SK-N-SH (cell line): ENCODE results near the gene RASA1. TPM values are rescaled to one million over a fixed set of nuclear protein-coding genes. Genes with fewer than 3 reads are reported as not detected.

Experiments
- CTCF ChIA-PET: fragments of 300-600, 350-600 bp; formaldehyde crosslinking; extraction: SDS; loops from one replicate; lab custom pipeline; 2021; lab: Yijun Ruan, JAX
- POLR2A ChIA-PET: fragments of 350-600 bp; sonication (Branson Sonifier 250); formaldehyde crosslinking; extraction: SDS; loops from one replicate; lab custom pipeline; 2020; ENCODE audit warnings: antibody characterized with exemption, inconsistent platforms; lab: Yijun Ruan, JAX
- DNase-seq: peaks from one replicate; pipeline ENCODE4 v3.0.0; 2012
- H2AFZ ChIP-seq: fragments of 200-600 bp; sonication (generic); 2 replicates; pipeline ENCODE4 v1.8.1; 2016; ENCODE audit warnings: antibody characterized with exemption, mild to moderate bottlenecking, low read depth
- H3F3A ChIP-seq: fragments of 200-600 bp; sonication (generic); replicated peaks from 2 replicates; pipeline ENCODE3; 2016; ENCODE audit warnings: antibody characterized with exemption, mild to moderate bottlenecking; ENCODE audit not compliant: insufficient read depth
- H3K27ac ChIP-seq, 2 experiments: fragments of 200-500 bp in 1 of 2; fragments of 200-600 bp in 1 of 2; sonication (Bioruptor generic) in 1 of 2; sonication (generic), shearing (Covaris generic) in 1 of 2; 2 replicates each; pipeline versions ENCODE4 v1.5.1 to v1.6.1; 2014 to 2016; ENCODE audit warnings: low read depth in 2 of 2, inconsistent platforms in 1 of 2, low read length in 1 of 2, mild to moderate bottlenecking in 1 of 2, mixed read lengths in 1 of 2
- H3K27me3 ChIP-seq: fragments of 200-600 bp; sonication (generic), shearing (Covaris generic); 2 replicates; pipeline ENCODE4 v1.6.1; 2016; ENCODE audit warnings: mixed run types; ENCODE audit not compliant: insufficient read depth
- H3K36me3 ChIP-seq, 2 experiments: fragments of 200-500 bp in 1 of 2; fragments of 200-600 bp in 1 of 2; sonication (Bioruptor generic) in 1 of 2; sonication (generic) in 1 of 2; replicated peaks in 1 of 2; 2 replicates each; pipeline versions ENCODE3 to v1.5.1; 2014 to 2016; ENCODE audit warnings: low read length in 1 of 2, mild to moderate bottlenecking in 1 of 2; ENCODE audit not compliant: insufficient read depth in 2 of 2, control insufficient read depth in 1 of 2
- H3K4me1 ChIP-seq, 2 experiments: fragments of 200-500 bp in 1 of 2; fragments of 200-600 bp in 1 of 2; sonication (Bioruptor generic) in 1 of 2; sonication (generic), shearing (Covaris generic) in 1 of 2; 2 replicates each; pipeline versions ENCODE4 v1.5.1 to v1.6.1; 2014 to 2016; ENCODE audit warnings: low read depth in 1 of 2, low read length in 1 of 2, mixed run types in 1 of 2; ENCODE audit not compliant: insufficient read depth in 2 of 2, control insufficient read depth in 1 of 2
- H3K4me2 ChIP-seq: fragments of 200-600 bp; sonication (generic), shearing (Covaris generic); 2 replicates; pipeline ENCODE4 v1.6.1; 2017; ENCODE audit warnings: mixed run types
- H3K4me3 ChIP-seq, 2 experiments: fragments of 200-500 bp in 1 of 2; fragments of 200-600 bp in 1 of 2; sonication (Bioruptor generic) in 1 of 2; sonication (generic), shearing (Covaris generic) in 1 of 2; 2 replicates each; pipeline versions ENCODE4 v1.5.1 to v1.8.1; 2014 to 2016; ENCODE audit warnings: low read depth in 2 of 2, inconsistent platforms in 1 of 2, low read length in 1 of 2, mild to moderate bottlenecking in 1 of 2, mixed read lengths in 1 of 2, moderate library complexity in 1 of 2
- H3K79me2 ChIP-seq: fragments of 200-600 bp; sonication (generic); 2 replicates; pipeline ENCODE4 v1.8.1; 2017; ENCODE audit warnings: mild to moderate bottlenecking; ENCODE audit not compliant: insufficient read depth
- H3K9ac ChIP-seq: fragments of 200-600 bp; sonication (generic); 2 replicates; pipeline ENCODE4 v1.6.1; 2017; ENCODE audit warnings: mixed run types
- H3K9me2 ChIP-seq: fragments of 200-600 bp; sonication (generic); 2 replicates; pipeline ENCODE4 v1.6.1; 2017; ENCODE audit warnings: mixed run types
- H3K9me3 ChIP-seq: fragments of 200-600 bp; sonication (generic); 2 replicates; pipeline ENCODE4 v1.6.1; 2017; ENCODE audit warnings: mixed run types, mild to moderate bottlenecking, moderate library complexity
- H4K20me1 ChIP-seq: fragments of 200-600 bp; sonication (generic); 2 replicates; pipeline ENCODE4 v1.6.1; 2017; ENCODE audit warnings: mild to moderate bottlenecking, mixed run types; ENCODE audit not compliant: insufficient read depth
- CHD2 ChIP-seq: fragments of 150-350 bp; IDR thresholded peaks from 2 replicates; pipeline ENCODE4 v1.6.1; 2018; ENCODE audit warnings: low read length; ENCODE audit not compliant: partially characterized antibody
- ELF1 ChIP-seq: IDR thresholded peaks from 2 replicates; pipeline ENCODE4 v1.4.0; 2012
- EP300 ChIP-seq, 2 experiments: IDR thresholded peaks; 2 replicates each; pipeline versions ENCODE4 v1.4.0 to v1.6.1; 2012; ENCODE audit warnings: borderline replicate concordance in 1 of 2, low read depth in 1 of 2, low read length in 1 of 2
- FOXJ3 ChIP-seq: sonication (generic); formaldehyde crosslinking; IDR thresholded peaks from 2 replicates; pipeline ENCODE4 v1.5.1; 2020; ENCODE audit warnings: mild to moderate bottlenecking, missing genetic modification reagents
- IRF3 ChIP-seq: fragments of 150-350 bp; IDR thresholded peaks from 2 replicates; pipeline ENCODE4 v1.6.1; 2016; ENCODE audit warnings: mild to moderate bottlenecking, low read depth, low read length
- JUND ChIP-seq: IDR thresholded peaks from 2 replicates; pipeline ENCODE4 v1.4.0; 2012
- MEF2A ChIP-seq: IDR thresholded peaks from 2 replicates; pipeline ENCODE4 v1.4.0; 2012; ENCODE audit warnings: low read depth, borderline replicate concordance
- NFIC ChIP-seq: IDR thresholded peaks from 2 replicates; pipeline ENCODE4 v1.4.0; 2012; ENCODE audit warnings: borderline replicate concordance
- RCOR1 ChIP-seq: fragments of 150-350 bp; IDR thresholded peaks from 2 replicates; pipeline ENCODE4 v1.6.1; 2017; ENCODE audit warnings: antibody characterized with exemption, low read length
- REST ChIP-seq: IDR thresholded peaks from 2 replicates; pipeline ENCODE4 v1.6.1; 2012; ENCODE audit warnings: mild to moderate bottlenecking, low read depth, low read length, moderate library complexity
- RFX5 ChIP-seq: IDR thresholded peaks from 2 replicates; pipeline ENCODE4 v1.6.1; 2012; ENCODE audit warnings: mild to moderate bottlenecking, improper control_type of control experiment, low read length
- RXRA ChIP-seq: IDR thresholded peaks from 2 replicates; pipeline ENCODE4 v1.4.0; 2012; ENCODE audit warnings: low read depth, mild to moderate bottlenecking, borderline replicate concordance
- YY1 ChIP-seq: IDR thresholded peaks from 2 replicates; pipeline ENCODE4 v1.4.0; 2012; ENCODE audit warnings: low read depth, mild to moderate bottlenecking
- WGBS: methylation state at CpG from one replicate; pipeline ENCODE4 v1.1.6; 2017; ENCODE audit warnings: low lambda C conversion rate; 5-methylcytosine and 5-hydroxymethylcytosine counted together
- polyA plus RNA-seq, 3 experiments: library from polyadenylated mRNA; depleted of rRNA; stranded (reverse); fragments of >200 nt; gene quantifications; 2 replicates each; pipeline ENCODE4 v1.2.3, GENCODE V29; 2012
- TF ChIP-seq, protein P1 (sequence below): IDR thresholded peaks from 2 replicates; pipeline ENCODE4 v1.4.0; 2012; ENCODE audit warnings: low read depth, borderline replicate concordance
- TF ChIP-seq, protein P2 (sequence below): fragments of 200-600 bp; sonication (generic); IDR thresholded peaks from 2 replicates; pipeline ENCODE4 v1.6.1; 2017; ENCODE audit warnings: antibody characterized with exemption, mild to moderate bottlenecking, moderate library complexity
- TF ChIP-seq, protein P3 (sequence below): IDR thresholded peaks from 2 replicates; pipeline ENCODE4 v1.4.0; 2012; ENCODE audit warnings: low read depth, borderline replicate concordance

RASA1 gene
- polyA plus RNA-seq, 1 of the 3 experiments (the other 2 are of a cell fraction): 49.1 TPM

DNA sequence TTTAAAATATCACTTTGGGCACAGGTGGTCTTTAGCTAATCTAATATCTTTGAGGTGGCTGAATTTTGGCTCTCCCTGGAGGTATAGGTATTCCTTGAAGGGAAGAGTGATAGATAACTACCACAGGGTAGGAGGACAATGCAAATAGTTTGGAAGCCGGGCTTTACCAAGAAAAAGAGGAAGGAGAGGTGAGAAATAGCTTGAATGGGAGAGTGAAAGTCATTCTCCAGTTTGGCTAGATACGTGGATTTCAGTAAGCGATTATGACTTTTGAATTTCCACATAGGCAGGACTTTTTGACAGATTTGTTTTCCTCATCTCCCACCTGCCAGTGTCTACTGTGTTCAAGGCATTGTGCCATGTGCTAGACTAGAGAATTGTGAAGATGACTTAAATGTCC is 45.5 kb downstream of the RASA1 start:
- Histone ChIP-seq H3K27me3 (no peaks in the 10 kb centered on the region), H3K36me3 (peaks cover 0 to 17% of the 10 kb centered on the region in 2 experiments), H3K4me1 (peaks cover 5 to 21% of the 10 kb centered on the region in 2 experiments; a peak in 2 of 4 replicates), H3F3A (peaks cover 4% of the 10 kb centered on the region), H3K9ac (no peak overlapping the region), H3K4me3 (no peak overlapping the region), H3K9me2 (no peaks in the 10 kb centered on the region), H3K4me2 (no peak overlapping the region), H3K27ac (no peak overlapping the region), H3K9me3 (no peaks in the 10 kb centered on the region), H4K20me1 (peaks cover 70% of the 10 kb centered on the region), H2AFZ (no peak overlapping the region), H3K79me2 (peaks cover 100% of the 10 kb centered on the region)
- TF ChIP-seq FOXJ3 (CRISPR knock-in tag) (no peak), REST (no peak), NFIC (no peak), EP300 (IDR thresholded peaks at IDR 0.05; ENCODE audit: borderline replicate concordance in 1 of 2, low read depth in 1 of 2, low read length in 1 of 2) (no peak), ELF1 (no peak), RXRA (no peak), YY1 (no peak), JUND (no peak), MEF2A (no peak), RFX5 (no peak), CHD2 (no peak), RCOR1 (no peak), IRF3 (no peak)
- TF ChIP-seq, protein P1, sequence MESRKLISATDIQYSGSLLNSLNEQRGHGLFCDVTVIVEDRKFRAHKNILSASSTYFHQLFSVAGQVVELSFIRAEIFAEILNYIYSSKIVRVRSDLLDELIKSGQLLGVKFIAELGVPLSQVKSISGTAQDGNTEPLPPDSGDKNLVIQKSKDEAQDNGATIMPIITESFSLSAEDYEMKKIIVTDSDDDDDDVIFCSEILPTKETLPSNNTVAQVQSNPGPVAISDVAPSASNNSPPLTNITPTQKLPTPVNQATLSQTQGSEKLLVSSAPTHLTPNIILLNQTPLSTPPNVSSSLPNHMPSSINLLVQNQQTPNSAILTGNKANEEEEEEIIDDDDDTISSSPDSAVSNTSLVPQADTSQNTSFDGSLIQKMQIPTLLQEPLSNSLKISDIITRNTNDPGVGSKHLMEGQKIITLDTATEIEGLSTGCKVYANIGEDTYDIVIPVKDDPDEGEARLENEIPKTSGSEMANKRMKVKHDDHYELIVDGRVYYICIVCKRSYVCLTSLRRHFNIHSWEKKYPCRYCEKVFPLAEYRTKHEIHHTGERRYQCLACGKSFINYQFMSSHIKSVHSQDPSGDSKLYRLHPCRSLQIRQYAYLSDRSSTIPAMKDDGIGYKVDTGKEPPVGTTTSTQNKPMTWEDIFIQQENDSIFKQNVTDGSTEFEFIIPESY: no peak
- TF ChIP-seq, protein P2, sequence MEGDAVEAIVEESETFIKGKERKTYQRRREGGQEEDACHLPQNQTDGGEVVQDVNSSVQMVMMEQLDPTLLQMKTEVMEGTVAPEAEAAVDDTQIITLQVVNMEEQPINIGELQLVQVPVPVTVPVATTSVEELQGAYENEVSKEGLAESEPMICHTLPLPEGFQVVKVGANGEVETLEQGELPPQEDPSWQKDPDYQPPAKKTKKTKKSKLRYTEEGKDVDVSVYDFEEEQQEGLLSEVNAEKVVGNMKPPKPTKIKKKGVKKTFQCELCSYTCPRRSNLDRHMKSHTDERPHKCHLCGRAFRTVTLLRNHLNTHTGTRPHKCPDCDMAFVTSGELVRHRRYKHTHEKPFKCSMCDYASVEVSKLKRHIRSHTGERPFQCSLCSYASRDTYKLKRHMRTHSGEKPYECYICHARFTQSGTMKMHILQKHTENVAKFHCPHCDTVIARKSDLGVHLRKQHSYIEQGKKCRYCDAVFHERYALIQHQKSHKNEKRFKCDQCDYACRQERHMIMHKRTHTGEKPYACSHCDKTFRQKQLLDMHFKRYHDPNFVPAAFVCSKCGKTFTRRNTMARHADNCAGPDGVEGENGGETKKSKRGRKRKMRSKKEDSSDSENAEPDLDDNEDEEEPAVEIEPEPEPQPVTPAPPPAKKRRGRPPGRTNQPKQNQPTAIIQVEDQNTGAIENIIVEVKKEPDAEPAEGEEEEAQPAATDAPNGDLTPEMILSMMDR: no peak
- TF ChIP-seq, protein P3, sequence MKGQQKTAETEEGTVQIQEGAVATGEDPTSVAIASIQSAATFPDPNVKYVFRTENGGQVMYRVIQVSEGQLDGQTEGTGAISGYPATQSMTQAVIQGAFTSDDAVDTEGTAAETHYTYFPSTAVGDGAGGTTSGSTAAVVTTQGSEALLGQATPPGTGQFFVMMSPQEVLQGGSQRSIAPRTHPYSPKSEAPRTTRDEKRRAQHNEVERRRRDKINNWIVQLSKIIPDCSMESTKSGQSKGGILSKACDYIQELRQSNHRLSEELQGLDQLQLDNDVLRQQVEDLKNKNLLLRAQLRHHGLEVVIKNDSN: no peak
- DNase-seq: no peak
- ChIA-PET POLR2A (no interaction called here), CTCF (no interaction called here)
- WGBS: 93% methylated on average over 3 of the region's 3 CpGs
